ENCODE data around the gene ARPC1A.

GRCh38 chr7:99380823-99381663 is 55.3 kb downstream of the ARPC1A start:
- TF ChIP-seq, protein P1, sequence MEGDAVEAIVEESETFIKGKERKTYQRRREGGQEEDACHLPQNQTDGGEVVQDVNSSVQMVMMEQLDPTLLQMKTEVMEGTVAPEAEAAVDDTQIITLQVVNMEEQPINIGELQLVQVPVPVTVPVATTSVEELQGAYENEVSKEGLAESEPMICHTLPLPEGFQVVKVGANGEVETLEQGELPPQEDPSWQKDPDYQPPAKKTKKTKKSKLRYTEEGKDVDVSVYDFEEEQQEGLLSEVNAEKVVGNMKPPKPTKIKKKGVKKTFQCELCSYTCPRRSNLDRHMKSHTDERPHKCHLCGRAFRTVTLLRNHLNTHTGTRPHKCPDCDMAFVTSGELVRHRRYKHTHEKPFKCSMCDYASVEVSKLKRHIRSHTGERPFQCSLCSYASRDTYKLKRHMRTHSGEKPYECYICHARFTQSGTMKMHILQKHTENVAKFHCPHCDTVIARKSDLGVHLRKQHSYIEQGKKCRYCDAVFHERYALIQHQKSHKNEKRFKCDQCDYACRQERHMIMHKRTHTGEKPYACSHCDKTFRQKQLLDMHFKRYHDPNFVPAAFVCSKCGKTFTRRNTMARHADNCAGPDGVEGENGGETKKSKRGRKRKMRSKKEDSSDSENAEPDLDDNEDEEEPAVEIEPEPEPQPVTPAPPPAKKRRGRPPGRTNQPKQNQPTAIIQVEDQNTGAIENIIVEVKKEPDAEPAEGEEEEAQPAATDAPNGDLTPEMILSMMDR (IDR thresholded peaks at IDR 0.05): no peak
- TF ChIP-seq POLR2AphosphoS5 (IDR thresholded peaks at IDR 0.05; ENCODE audit: low read depth, low read length): no peak; the same call in 1 of the 2 replicates
- TF ChIP-seq, protein P2, sequence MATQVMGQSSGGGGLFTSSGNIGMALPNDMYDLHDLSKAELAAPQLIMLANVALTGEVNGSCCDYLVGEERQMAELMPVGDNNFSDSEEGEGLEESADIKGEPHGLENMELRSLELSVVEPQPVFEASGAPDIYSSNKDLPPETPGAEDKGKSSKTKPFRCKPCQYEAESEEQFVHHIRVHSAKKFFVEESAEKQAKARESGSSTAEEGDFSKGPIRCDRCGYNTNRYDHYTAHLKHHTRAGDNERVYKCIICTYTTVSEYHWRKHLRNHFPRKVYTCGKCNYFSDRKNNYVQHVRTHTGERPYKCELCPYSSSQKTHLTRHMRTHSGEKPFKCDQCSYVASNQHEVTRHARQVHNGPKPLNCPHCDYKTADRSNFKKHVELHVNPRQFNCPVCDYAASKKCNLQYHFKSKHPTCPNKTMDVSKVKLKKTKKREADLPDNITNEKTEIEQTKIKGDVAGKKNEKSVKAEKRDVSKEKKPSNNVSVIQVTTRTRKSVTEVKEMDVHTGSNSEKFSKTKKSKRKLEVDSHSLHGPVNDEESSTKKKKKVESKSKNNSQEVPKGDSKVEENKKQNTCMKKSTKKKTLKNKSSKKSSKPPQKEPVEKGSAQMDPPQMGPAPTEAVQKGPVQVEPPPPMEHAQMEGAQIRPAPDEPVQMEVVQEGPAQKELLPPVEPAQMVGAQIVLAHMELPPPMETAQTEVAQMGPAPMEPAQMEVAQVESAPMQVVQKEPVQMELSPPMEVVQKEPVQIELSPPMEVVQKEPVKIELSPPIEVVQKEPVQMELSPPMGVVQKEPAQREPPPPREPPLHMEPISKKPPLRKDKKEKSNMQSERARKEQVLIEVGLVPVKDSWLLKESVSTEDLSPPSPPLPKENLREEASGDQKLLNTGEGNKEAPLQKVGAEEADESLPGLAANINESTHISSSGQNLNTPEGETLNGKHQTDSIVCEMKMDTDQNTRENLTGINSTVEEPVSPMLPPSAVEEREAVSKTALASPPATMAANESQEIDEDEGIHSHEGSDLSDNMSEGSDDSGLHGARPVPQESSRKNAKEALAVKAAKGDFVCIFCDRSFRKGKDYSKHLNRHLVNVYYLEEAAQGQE (IDR thresholded peaks at IDR 0.05; ENCODE audit: insufficient read depth in 1 of 2, low read depth in 2 of 2, low read length in 1 of 2): no peak
- no peak for TF ChIP-seq SIN3A (IDR thresholded peaks at IDR 0.05; ENCODE audit: borderline replicate concordance, insufficient read depth, low read depth, low read length)
